Measurements from ENCODE around the gene LPP. TPM values are rescaled to one million over a fixed set of nuclear protein-coding genes. Genes with fewer than 3 reads are reported as not detected.

The LPP gene
- total RNA-seq, 2 donors from 2014 or later: 46.6 to 92.4 TPM

DNA sequence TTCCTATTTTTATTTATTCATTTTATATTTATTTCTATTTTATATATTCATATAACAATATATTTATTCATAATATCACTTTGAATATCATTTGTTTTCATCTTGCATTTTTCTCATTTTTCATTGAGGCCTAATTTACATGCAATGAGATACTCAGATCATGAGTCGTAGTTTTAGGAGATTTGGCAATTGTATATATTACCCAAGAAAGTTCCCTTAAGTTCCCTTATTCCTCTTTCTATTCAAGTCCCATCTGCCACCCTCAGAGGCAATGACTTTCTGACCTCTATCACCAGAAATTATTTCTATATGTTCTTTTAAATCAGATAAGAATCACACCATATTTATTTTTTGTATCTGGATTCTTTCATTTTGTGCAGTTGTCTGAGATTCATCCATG lies 688.7 kb downstream of the LPP start:
- H3K27me3 Mint-ChIP-seq: no peaks in the 10 kb centered on the region
- H3K4me1 Mint-ChIP-seq: no peaks in the 10 kb centered on the region
- H3K9me3 Mint-ChIP-seq: no peaks in the 10 kb centered on the region
- no peak for ATAC-seq (replicated peaks)
- H3K27ac Mint-ChIP-seq: no peak overlapping the region
- H3K4me3 Mint-ChIP-seq: no peak overlapping the region
- H3K36me3 Mint-ChIP-seq (ENCODE audit: low read depth): no peaks in the 10 kb centered on the region

DNA sequence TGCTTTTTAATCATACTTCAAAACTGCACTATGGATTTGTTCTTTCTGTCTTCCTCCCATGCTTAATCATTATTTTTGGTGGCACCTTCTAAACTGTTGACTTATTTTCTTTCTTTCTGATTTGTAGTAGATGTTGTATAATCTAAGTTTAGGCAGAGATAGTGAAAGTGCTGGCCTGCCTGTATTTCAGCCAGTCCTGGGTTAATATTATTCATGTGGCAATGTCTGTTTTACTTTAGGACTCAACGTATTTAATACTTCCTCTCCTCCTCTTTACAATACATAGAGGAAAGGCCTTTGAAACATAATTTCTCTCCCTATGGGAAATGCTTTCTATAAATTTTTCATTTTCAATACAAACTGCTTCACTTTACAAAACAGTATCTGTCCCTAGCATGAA lies 690.1 kb downstream of the LPP start:
- no peaks in the 10 kb centered on the region for H3K4me1 Mint-ChIP-seq
- no peak for ATAC-seq (replicated peaks)
- no peaks in the 10 kb centered on the region for H3K9me3 Mint-ChIP-seq
- H3K27ac Mint-ChIP-seq: no peak overlapping the region
- H3K4me3 Mint-ChIP-seq: no peak overlapping the region
- no peaks in the 10 kb centered on the region for H3K27me3 Mint-ChIP-seq
- H3K36me3 Mint-ChIP-seq (ENCODE audit: low read depth): no peaks in the 10 kb centered on the region

DNA sequence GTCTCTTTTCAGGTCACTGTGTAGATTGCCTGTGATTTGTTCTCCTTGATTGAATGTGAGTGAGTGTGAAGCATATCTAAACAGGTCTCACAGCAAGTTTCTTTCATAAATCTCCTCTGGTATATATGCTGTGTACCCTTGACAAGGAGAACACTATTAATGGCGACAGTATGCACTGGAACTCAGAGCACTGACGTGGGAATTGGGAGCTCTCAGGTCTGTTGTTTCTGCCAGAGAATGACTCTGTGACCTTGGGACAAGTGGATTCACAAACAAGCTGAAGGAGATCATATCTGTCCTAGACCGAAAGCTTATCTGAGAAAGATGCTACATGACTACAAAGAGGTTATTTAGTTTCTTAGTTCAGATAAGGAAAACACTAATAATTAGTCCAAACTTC lies 691.6 kb downstream of the LPP start:
- ATAC-seq (replicated peaks): no peak
- no peaks in the 10 kb centered on the region for H3K27me3 Mint-ChIP-seq
- no peaks in the 10 kb centered on the region for H3K4me1 Mint-ChIP-seq
- no peaks in the 10 kb centered on the region for H3K9me3 Mint-ChIP-seq
- no peak overlapping the region for H3K4me3 Mint-ChIP-seq
- no peaks in the 10 kb centered on the region for H3K36me3 Mint-ChIP-seq (ENCODE audit: low read depth)
- no peak overlapping the region for H3K27ac Mint-ChIP-seq

DNA sequence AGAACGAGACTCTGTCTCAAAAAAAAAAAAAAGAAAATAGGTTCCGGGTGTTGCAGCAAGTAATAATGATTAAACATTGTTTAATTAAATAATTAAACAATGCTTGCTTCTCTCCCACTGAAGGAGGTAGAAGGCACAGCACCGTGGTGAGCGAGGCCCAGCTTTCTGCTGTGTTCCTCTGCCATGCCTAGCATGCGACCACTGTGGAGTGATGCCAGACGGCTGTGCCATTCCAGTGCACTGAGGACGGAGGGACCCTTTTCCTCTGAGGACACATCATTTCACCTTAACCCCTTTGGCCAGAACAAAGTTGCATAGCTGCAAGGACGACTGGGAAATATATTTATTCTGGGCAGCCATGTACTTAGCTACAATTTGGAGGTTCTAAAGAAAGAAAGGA lies 695.0 kb downstream of the LPP start:
- no peak overlapping the region for H3K4me3 Mint-ChIP-seq
- no peaks in the 10 kb centered on the region for H3K36me3 Mint-ChIP-seq (ENCODE audit: low read depth)
- H3K27me3 Mint-ChIP-seq: no peaks in the 10 kb centered on the region
- H3K9me3 Mint-ChIP-seq: no peaks in the 10 kb centered on the region
- ATAC-seq (replicated peaks): no peak
- no peak overlapping the region for H3K27ac Mint-ChIP-seq
- no peaks in the 10 kb centered on the region for H3K4me1 Mint-ChIP-seq

DNA sequence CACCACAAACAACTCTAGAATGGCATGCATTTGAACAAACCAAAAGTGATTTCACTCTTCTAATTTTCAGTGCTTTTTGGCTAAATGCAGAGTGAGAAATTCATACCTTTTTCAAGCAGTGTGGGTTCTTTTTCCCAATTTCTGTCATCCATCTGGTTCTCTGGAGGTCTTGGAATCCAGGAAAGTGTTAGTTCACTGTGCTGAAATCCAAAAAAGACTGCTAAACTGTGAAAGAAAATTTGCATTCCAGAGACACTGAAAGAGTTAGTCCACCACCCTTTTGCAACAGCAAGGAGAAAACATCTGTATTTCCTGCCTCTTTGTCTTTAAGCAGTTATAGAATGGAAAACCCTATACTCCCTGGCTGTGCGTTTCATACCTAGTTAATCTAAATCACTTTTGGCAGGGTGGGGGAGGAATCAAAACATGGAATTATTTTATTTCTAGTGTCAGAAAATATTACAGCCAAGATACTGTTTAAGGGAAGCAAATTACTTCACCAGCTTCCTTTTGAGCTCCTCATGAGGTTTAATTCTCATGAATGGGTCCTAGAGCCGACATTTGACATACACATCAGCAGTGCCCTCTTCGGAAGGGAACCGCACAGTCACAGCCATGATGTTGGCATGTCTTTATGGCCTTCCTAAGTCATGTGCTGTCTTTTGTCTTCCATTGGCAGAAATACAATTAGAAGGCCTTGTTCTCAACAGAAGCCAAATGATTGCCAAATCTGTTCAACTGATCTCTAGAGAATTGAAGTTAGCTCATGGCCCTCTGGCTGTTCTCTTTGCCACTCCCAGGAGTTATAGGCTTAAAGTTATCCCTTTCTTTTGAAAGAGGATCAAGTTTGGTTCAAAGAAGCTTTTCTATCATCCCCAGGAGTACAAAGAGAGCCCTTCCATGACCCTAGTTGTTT lies 700.2 kb downstream of the LPP start:
- Mint-ChIP-seq H3K27me3 (no peaks in the 10 kb centered on the region), H3K27ac (no peak overlapping the region), H3K9me3 (no peaks in the 10 kb centered on the region), H3K4me1 (no peaks in the 10 kb centered on the region), H3K4me3 (no peak overlapping the region), H3K36me3 (ENCODE audit: low read depth) (no peaks in the 10 kb centered on the region)
- ATAC-seq (replicated peaks): no peak

DNA sequence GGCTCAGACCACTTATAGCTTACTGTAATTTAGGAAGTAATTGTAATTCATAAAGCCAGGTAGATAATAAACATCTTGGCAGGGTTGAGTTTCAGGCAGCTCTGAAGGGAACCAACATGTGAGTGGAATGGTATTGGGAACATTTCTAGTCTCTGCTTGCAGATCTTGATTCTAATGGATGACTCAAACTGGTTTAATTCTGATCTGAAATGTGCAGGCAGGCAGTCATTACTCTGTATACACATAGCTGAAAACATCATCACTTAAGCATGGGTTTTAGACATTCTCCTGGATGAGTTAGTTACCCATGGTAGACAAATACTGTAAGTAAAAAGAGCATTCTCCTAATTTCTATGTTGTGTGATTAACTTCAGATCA lies 700.8 kb downstream of the LPP start:
- Mint-ChIP-seq H3K4me3 (no peak overlapping the region), H3K4me1 (no peaks in the 10 kb centered on the region), H3K27ac (no peak overlapping the region), H3K9me3 (no peaks in the 10 kb centered on the region), H3K27me3 (no peaks in the 10 kb centered on the region), H3K36me3 (ENCODE audit: low read depth) (no peaks in the 10 kb centered on the region)
- no peak for ATAC-seq (replicated peaks)

DNA sequence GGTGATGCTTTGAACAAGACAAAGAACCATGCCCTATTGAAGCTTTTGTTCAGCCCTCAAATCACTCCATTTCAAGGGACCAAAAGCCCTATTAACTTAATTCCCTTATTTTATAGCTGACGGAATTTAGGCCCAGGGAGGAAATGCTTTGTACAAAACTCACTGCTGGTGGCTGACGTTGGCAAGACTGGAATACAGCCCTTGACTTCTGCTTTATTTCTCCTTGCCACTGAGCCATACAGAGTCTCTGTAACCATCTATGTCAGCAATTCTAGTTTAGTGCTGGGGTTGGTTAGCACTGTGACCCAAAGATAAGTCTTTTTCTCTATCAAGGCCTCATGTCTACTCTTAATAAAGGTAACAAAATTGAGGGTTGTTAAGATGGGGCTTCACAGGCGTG lies 701.7 kb downstream of the LPP start:
- no peak for ATAC-seq (replicated peaks)
- no peaks in the 10 kb centered on the region for H3K36me3 Mint-ChIP-seq (ENCODE audit: low read depth)
- H3K27ac Mint-ChIP-seq: no peak overlapping the region
- no peaks in the 10 kb centered on the region for H3K27me3 Mint-ChIP-seq
- no peaks in the 10 kb centered on the region for H3K9me3 Mint-ChIP-seq
- H3K4me1 Mint-ChIP-seq: no peaks in the 10 kb centered on the region
- H3K4me3 Mint-ChIP-seq: no peak overlapping the region

DNA sequence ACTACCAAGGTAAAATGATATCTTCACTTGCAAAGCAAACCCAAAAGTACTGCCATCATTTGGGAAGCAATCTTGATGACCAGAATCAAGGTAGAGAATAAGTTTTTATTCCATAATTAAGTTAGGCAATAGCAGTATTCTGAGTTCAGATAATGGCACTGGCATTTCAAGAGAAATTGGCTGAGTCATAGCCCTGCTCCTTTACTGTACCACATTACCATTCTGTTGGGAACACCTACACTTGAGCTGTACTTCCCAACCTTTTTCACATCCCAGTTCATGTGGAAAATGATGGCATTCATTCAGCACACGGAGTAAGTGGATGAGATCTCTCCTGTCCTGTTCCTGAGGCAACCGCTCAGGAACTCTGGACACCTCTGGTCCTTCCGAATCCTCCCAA lies 706.2 kb downstream of the LPP start:
- H3K9me3 Mint-ChIP-seq: no peaks in the 10 kb centered on the region
- no peak overlapping the region for H3K4me3 Mint-ChIP-seq
- ATAC-seq (replicated peaks): no peak
- no peaks in the 10 kb centered on the region for H3K36me3 Mint-ChIP-seq (ENCODE audit: low read depth)
- H3K27ac Mint-ChIP-seq: no peak overlapping the region
- H3K27me3 Mint-ChIP-seq: no peaks in the 10 kb centered on the region
- H3K4me1 Mint-ChIP-seq: peaks cover 7% of the 10 kb centered on the region

DNA sequence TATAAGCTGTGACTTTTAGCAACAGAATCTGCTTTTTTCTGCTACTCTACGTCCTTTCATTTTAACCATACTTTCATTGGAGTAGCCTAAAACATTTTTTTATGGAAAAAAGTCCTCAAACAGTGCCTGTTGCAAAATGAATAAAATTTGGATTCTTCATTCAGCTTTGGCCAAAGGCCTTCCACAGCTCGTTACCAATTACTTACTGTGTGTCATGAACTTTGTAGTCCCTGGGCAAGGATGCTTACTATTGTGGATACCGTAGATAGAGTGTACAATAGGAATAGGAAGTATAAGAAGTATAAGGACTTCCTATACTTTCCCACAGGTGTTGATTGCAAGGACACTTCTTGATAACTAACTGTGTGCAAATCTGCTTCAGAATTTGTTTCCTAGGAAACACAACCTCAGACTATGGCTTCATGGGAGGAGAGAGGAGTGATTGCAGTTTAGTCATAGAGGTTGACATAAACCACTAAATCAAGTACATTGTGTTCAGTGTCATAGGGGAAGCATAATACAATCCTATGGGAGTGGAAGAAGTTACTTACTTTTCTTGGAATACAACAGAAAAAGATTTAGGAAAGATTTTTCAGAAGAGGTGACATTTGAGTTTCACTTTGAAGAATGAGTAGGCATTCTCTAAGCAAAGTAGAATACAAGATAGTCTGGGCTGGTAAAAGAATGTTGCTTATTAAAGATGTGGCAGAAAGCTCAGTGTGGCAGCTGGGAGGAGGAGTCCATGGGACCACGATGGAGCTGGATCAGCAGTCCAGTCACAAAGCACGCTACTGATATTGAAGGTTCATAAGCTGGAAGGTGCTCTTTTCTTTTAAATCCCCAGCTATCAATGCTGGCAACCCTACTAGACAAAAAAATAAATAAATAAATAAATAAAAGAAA lies 708.1 kb downstream of the LPP start:
- no peaks in the 10 kb centered on the region for H3K9me3 Mint-ChIP-seq
- no peak overlapping the region for H3K4me3 Mint-ChIP-seq
- no peaks in the 10 kb centered on the region for H3K27me3 Mint-ChIP-seq
- no peak overlapping the region for H3K27ac Mint-ChIP-seq
- peaks cover 7% of the 10 kb centered on the region for H3K4me1 Mint-ChIP-seq
- ATAC-seq (replicated peaks): no peak
- peaks cover 15% of the 10 kb centered on the region for H3K36me3 Mint-ChIP-seq (ENCODE audit: low read depth)

DNA sequence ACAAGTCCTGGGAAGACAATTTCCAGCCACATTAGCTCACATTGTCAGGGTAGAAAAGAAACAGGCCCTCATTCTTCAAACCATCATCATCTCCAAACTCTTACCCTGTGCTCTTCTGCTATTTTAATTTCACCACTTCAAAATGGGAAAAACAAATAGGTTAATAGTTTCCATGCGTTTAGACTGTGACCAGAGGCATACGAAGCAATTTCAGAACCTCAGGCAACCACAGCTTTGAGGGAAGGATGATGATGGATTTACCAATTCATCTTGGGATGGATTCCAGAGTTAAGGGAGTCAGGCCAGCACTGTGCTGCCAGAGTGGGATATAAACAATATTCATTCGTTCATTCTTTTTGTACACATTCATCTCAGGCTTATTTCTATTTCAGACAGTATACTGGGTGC lies 710.0 kb downstream of the LPP start:
- Mint-ChIP-seq H3K27me3 (no peaks in the 10 kb centered on the region), H3K9me3 (no peaks in the 10 kb centered on the region), H3K4me3 (no peak overlapping the region)

DNA sequence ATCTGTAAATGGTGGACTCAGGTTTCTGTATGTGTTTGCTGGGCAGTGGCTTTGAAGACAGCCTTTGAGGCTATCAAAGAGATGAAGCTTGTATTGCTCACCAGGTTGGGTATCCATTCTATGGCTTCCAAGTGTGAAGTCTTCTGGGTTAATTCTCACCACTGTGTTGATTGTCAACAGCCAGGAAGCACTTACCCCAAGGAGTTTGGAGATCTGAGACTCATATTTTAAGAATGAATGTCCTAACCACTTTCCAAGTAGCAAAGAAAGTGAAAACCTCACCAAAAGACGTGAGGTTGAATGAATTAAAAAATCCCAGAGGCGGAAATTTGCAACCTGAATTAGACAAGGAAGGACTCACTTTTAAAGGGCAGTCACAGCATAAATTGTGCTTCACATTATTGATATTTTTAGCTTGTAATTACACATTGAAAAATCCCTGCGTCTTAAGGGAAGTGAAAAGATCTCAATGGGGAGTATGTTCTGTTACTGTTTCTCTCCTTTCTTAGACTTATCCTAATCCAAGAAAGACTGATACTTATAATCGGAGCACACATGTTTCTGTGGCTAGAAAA lies 713.8 kb downstream of the LPP start:
- Mint-ChIP-seq H3K4me1 (no peaks in the 10 kb centered on the region), H3K27ac (no peak overlapping the region), H3K36me3 (ENCODE audit: low read depth) (peaks cover 31% of the 10 kb centered on the region), H3K9me3 (no peaks in the 10 kb centered on the region), H3K27me3 (no peaks in the 10 kb centered on the region), H3K4me3 (no peak overlapping the region)
- ATAC-seq (replicated peaks): no peak

More for the DNA sequence above, 710.0 kb downstream of the LPP start:
- H3K4me1 Mint-ChIP-seq: peaks cover 7% of the 10 kb centered on the region
- ATAC-seq (replicated peaks): no peak
- peaks cover 23% of the 10 kb centered on the region for H3K36me3 Mint-ChIP-seq (ENCODE audit: low read depth)
- no peak overlapping the region for H3K27ac Mint-ChIP-seq

DNA sequence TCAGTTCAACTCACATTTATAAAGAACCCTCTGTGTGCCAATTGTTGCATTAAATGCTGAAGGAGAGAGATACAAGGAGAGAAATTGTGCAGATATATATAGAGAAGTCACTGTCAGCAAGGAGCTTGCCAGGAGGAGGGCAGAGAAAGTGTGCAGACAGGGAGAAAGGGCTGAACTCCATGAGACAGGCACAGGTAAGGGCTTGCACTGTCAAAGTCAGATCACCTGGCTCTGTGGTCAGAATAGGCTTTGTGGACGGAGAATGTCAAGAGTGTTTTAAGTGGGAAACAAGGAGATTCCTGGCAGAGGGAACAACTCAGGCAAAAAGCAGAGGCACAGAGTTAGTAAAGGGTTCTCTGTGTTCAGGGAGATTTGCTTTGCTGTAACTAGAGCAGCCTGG lies 714.8 kb downstream of the LPP start:
- Mint-ChIP-seq H3K27me3 (no peaks in the 10 kb centered on the region), H3K27ac (no peak overlapping the region), H3K4me3 (no peak overlapping the region), H3K9me3 (no peaks in the 10 kb centered on the region), H3K36me3 (ENCODE audit: low read depth) (peaks cover 41% of the 10 kb centered on the region), H3K4me1 (no peaks in the 10 kb centered on the region)
- ATAC-seq (replicated peaks): no peak

DNA sequence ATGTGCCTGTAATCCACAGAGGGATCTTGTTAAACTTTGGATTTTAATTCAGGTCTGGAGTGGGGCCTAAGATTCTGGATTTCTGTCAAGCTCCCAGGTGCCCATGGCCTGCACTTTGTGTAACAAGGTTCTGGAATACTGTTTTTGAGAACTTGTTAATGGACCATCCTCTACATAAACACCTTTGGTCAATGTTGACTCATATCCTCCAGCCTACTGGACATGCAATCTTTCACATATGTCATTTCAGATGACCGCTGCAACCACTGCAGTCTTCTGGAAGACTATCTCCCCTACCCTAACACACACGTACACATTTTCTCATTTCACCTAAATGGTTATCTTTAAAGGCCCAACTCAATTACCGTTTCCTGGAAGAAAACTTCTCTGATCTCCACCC lies 715.7 kb downstream of the LPP start:
- H3K4me1 Mint-ChIP-seq: no peaks in the 10 kb centered on the region
- no peak for ATAC-seq (replicated peaks)
- no peaks in the 10 kb centered on the region for H3K27me3 Mint-ChIP-seq
- H3K27ac Mint-ChIP-seq: no peak overlapping the region
- H3K9me3 Mint-ChIP-seq: no peaks in the 10 kb centered on the region
- no peak overlapping the region for H3K4me3 Mint-ChIP-seq
- H3K36me3 Mint-ChIP-seq (ENCODE audit: low read depth): peaks cover 49% of the 10 kb centered on the region

DNA sequence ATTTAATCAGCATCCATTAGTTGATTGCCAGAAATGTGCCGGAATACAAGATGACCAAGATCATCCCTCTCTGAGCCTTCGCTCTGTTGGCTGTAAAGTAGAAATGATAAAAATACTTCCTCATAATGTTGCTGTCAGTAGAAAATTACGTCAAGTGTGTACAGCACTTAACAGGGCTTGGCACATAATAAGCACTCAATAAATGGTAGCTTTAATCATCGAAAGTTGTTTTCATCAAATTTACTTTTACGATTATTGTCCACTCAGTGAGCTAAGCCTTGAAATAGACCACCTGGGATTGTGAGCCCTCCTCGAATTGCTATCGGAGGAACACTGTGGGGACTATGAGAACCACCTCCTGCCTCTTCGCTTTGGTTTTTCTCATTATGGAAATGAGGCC lies 716.5 kb downstream of the LPP start:
- Mint-ChIP-seq H3K36me3 (ENCODE audit: low read depth) (peaks cover 57% of the 10 kb centered on the region), H3K27me3 (no peaks in the 10 kb centered on the region), H3K9me3 (no peaks in the 10 kb centered on the region), H3K4me1 (no peaks in the 10 kb centered on the region), H3K4me3 (no peak overlapping the region), H3K27ac (no peak overlapping the region)
- no peak for ATAC-seq (replicated peaks)

DNA sequence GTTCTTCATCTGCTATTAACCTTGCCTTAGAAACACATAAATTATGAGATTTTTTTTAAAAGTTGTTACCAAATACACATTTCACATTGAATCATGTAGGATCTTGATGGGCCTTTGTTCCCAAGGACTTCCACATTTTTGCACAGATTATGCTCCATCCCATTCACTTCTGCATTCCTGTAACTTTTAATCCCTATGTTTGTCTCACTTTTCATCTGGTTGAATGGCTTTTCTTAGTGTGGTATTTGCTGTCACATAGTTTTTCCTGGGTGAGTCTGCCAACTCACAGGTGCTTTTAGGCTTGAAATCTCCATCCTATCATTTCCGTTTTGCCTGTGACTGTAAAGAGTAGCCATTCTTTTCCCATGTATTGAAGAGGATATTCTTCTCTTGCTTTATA lies 720.6 kb downstream of the LPP start:
- Mint-ChIP-seq H3K27me3 (no peaks in the 10 kb centered on the region), H3K4me3 (no peak overlapping the region), H3K36me3 (ENCODE audit: low read depth) (peaks cover 51% of the 10 kb centered on the region), H3K4me1 (no peaks in the 10 kb centered on the region), H3K27ac (no peak overlapping the region), H3K9me3 (no peaks in the 10 kb centered on the region)
- no peak for ATAC-seq (replicated peaks)

Measured in activated T-helper 17 cell treated with anti-CD3 and anti-CD28 coated beads, Interleukin-2, amount 50 U/mL, for 72 hours (primary cell).